D721Med (cell line): Measurements from ENCODE around the gene ARPC2.
A peak's percentile ranks its signal among the peaks of the same experiment; 100 is the strongest.
"Not testable (repeated sequence)": the region's sequence is repeated elsewhere in the genome, so short reads cannot be mapped to it uniquely, and the experiment has no call there.

Experiments used
- DNase-seq: peaks from one replicate; pipeline ENCODE4 v3.0.0; 2011; ENCODE audit warnings: low spot score; ENCODE audit not compliant: insufficient read length
- FAIRE-seq: peaks from 2 replicates; lab custom pipeline; 2011; peaks lifted over from hg19 to GRCh38; lab: Jason Lieb, UNC
- CTCF ChIP-seq: IDR thresholded peaks from 2 replicates; pipeline ENCODE4 v1.5.1; 2012; ENCODE audit warnings: mild to moderate bottlenecking, control low read depth; ENCODE audit not compliant: insufficient read depth; ENCODE audit errors: missing control alignments

ARPC2 gene

GRCh38 chr2:218271487-218271797 is 54.5 kb downstream of the ARPC2 start:
- TF ChIP-seq CTCF: no peak
- DNase-seq (no peak), FAIRE-seq (no peak)

- no peak for DNase-seq
- no peak for FAIRE-seq
- no peak for TF ChIP-seq CTCF
These were observed 55.0 kb downstream of the ARPC2 start for GRCh38 chr2:218271865-218272530.

- DNase-seq: peak; percentile 72
- FAIRE-seq: no peak
- peak; percentile 93 for TF ChIP-seq CTCF
These were observed 55.7 kb downstream of the ARPC2 start for GRCh38 chr2:218272531-218273212.

- not testable (repeated sequence) for DNase-seq, FAIRE-seq
These were observed 56.4 kb downstream of the ARPC2 start for GRCh38 chr2:218273214-218273907.

- FAIRE-seq (no peak), DNase-seq (no peak)
- TF ChIP-seq CTCF: no peak
These were observed 56.9 kb downstream of the ARPC2 start for GRCh38 chr2:218273908-218274249.

GRCh38 chr2:218274586-218274985 is 57.6 kb downstream of the ARPC2 start:
- no peak for TF ChIP-seq CTCF
- no peak for FAIRE-seq
- no peak for DNase-seq

GRCh38 chr2:218275371-218276072 is 58.5 kb downstream of the ARPC2 start:
- DNase-seq: no peak
- no peak for FAIRE-seq
- TF ChIP-seq CTCF: no peak
